Heart left ventricle (tissue), 16 donors: Measurements from ENCODE around the gene SSC5D. TPM values are rescaled to one million over a fixed set of nuclear protein-coding genes. Genes with fewer than 3 reads are reported as not detected.

Experiments used
- ATAC-seq, 4 donors: fragments of 200-7000 bp; cut with Tn5 transposase; one replicate each; pipeline ENCODE4 v1.9.1; 2020 to 2022; ENCODE audit warnings: moderate library complexity in 4 of 4, mild to moderate bottlenecking in 3 of 4, moderate number of reproducible peaks in 1 of 4
- DNase-seq, 5 donors: peaks; one replicate each; pipeline ENCODE4 v3.0.0-alpha.2; 2020
- H3K27ac ChIP-seq, 12 donors: fragments of 200-600 bp; sonication (generic) in 4 of 12; one replicate each; pipeline versions ENCODE4 v1.5.0 to v1.8.0; 2016 to 2022; ENCODE audit warnings: mild to moderate bottlenecking in 2 of 12
- H3K27me3 ChIP-seq, 9 donors: fragments of 200-600 bp; sonication (generic) in 2 of 9; one replicate each; pipeline versions ENCODE4 v1.5.1 to v1.8.0; 2016 to 2022; ENCODE audit warnings: mild to moderate bottlenecking in 3 of 9
- H3K36me3 ChIP-seq, 9 donors: fragments of 200-600 bp; sonication (generic) in 2 of 9; one replicate each; pipeline versions ENCODE4 v1.5.0 to v1.8.0; 2018 to 2022; ENCODE audit warnings: mild to moderate bottlenecking in 2 of 9
- H3K4me1 ChIP-seq, 12 donors: fragments of 200-600 bp; sonication (generic) in 4 of 12; one replicate each; pipeline versions ENCODE4 v1.5.0 to v1.8.0; 2016 to 2022; ENCODE audit warnings: mild to moderate bottlenecking in 3 of 12
- H3K4me3 ChIP-seq, 12 donors: fragments of 200-600 bp; sonication (generic) in 4 of 12; one replicate each; pipeline versions ENCODE4 v1.5.0 to v1.8.0; 2017 to 2022; ENCODE audit warnings: mild to moderate bottlenecking in 9 of 12, moderate library complexity in 4 of 12
- H3K9me3 ChIP-seq, 12 donors: fragments of 200-600 bp; sonication (generic) in 4 of 12; one replicate each; pipeline versions ENCODE4 v1.5.0 to v1.8.0; 2016 to 2022; ENCODE audit warnings: mild to moderate bottlenecking in 1 of 12
- CTCF ChIP-seq, 12 donors: fragments of 200-600 bp; sonication (generic) in 4 of 12; IDR thresholded peaks; one replicate each; pipeline versions ENCODE4 v1.5.0 to v1.8.0; 2018 to 2022; ENCODE audit warnings: antibody characterized with exemption in 12 of 12, mild to moderate bottlenecking in 5 of 12
- POLR2A ChIP-seq, 2 donors: fragments of 450-650 bp; IDR thresholded peaks; one replicate each; pipeline ENCODE4 v1.6.1; 2017; ENCODE audit warnings: antibody characterized with exemption in 2 of 2, mild to moderate bottlenecking in 2 of 2, moderate library complexity in 2 of 2
- WGBS, 4 donors: extraction: QIAGEN DNeasy Blood & Tissue Kit in 2 of 4; methylation state at CpG; one replicate each; pipeline versions ENCODE4 v1.1.5 to v1.1.7; 2013 to 2018; 5-methylcytosine and 5-hydroxymethylcytosine counted together
- intact Hi-C, 10 donors: fragments of 100-400 bp; cut with DNase I; formaldehyde crosslinking; loops; one replicate each; pipeline versions ENCODE4 v1.11.1 to v1.14.2; 2022
- polyA plus RNA-seq, 2 donors: library from polyadenylated mRNA; stranded (reverse); fragments of 200-250 nt; gene quantifications; one replicate each; pipeline ENCODE4 v1.2.3, GENCODE V29; 2013
- total RNA-seq, 9 donors: library from RNA; depleted of rRNA in 2 of 9; stranded (reverse); fragments of >200 nt in 2 of 9; fragmentation: NEBNext Ultra II Directional in 3 of 9; extraction: Animal tissue kit (Norgen Biotek cat#: 25700) in 3 of 9; gene quantifications; one replicate each; pipeline versions ENCODE4 v1.1.0 to v1.2.4, GENCODE V29; 2016 to 2023
- donor health status: ischemic (EF 13 %, LVEDD 7.1; RV severe dilation, severe dysfunction).
- donor health status: healthy with polysubstance abuse.
- donor health status: DM: no; HTN: yes; CAD: no.
- donor health status: DM: no; HTN: no; CAD: no.
- donor health status: ischemic (EF 25% LVEDD 6.9; RV normal size, moderate dysfunction).
- donor health status: ischemic (EF 25% LVEDD 5.7; RV mildly dilated, moderate dysfunction).
- donor health status: healthy.
- donor health status: DM: yes; HTN: yes; CAD: no.
- donor health status: ischemic (EF 35%, LVEDD 5.7; RV mildly dilated, moderate dysfunction).
- donor health status: nonischemic (EF 11% LVEDD 7.7; RV severe dilation, severe dysfunction).
- donor health status: DM: yes; HTN: yes; CAD: no.
- donor health status: PGD.
- donor health status: ischemic (EF 29% LVEDD 5.4; RV normal size, mild dysfunction).
- donor health status: nonischemic (EF 23%, LVEDD 6.1; RV moderate dilation, normal function).

SSC5D gene
- total and polyA plus RNA-seq, 11 donors, result 0.91 to 6.2 (median 3.1) TPM

- Histone ChIP-seq H3K4me1 (peaks cover 0 to 24% (median 9%) of the 10 kb centered on the region in 12 donors), H3K9me3 (no peaks in the 10 kb centered on the region), H3K27ac (peak overlapping the region; percentile 28 to 97 (median 69)), H3K36me3 (no peaks in the 10 kb centered on the region), H3K27me3 (no peaks in the 10 kb centered on the region), H3K4me3 (peak overlapping the region; percentile 28 to 94 (median 81))
- intact Hi-C loops, result loop anchor here in 3 of 10 donors (1.0 to 5.0 kb wide), 4 partner anchors 51 to 203 kb away; partner anchors contain the start of gene PPP6R1 (in 1 of the 3)
- WGBS, 4 donors, result 10 to 21% (median 12%) methylated on average over 17 to 27 of the region's 27 CpGs
- ATAC-seq, result no peak
- DNase-seq, result no peak
- TF ChIP-seq POLR2A (IDR thresholded peaks at IDR 0.05), result peak in 1 of 2 donors; percentile 78
- TF ChIP-seq CTCF (IDR thresholded peaks at IDR 0.05), result no peak
Measured at GRCh38 chr19:55461974-55462626, 26.1 kb upstream of the SSC5D start.

- 79 to 86% (median 84%) methylated on average over 11 of the region's 11 CpGs for WGBS, 4 donors
- TF ChIP-seq CTCF (IDR thresholded peaks at IDR 0.05) (no peak), POLR2A (IDR thresholded peaks at IDR 0.05) (no peak)
- intact Hi-C loops, result loop anchor here in 2 of 10 donors (5.0 kb wide), 2 partner anchors 165 to 170 kb away; no protein-coding TSS in a partner anchor
- Histone ChIP-seq H3K27ac (no peak overlapping the region), H3K36me3 (no peaks in the 10 kb centered on the region), H3K4me1 (peaks cover 0 to 24% (median 12%) of the 10 kb centered on the region in 12 donors), H3K9me3 (no peaks in the 10 kb centered on the region), H3K4me3 (peak overlapping the region in 2 of 12 donors; percentile 87 to 91), H3K27me3 (no peaks in the 10 kb centered on the region)
- ATAC-seq (no peak), DNase-seq (peak in 1 of 5 donors; percentile 27)
Measured at GRCh38 chr19:55462722-55463121, 25.5 kb upstream of the SSC5D start.

- intact Hi-C loops, result loop anchor here in 2 of 10 donors (5.0 kb wide), 2 partner anchors 164 to 169 kb away; no protein-coding TSS in a partner anchor
- peaks cover 0 to 27% (median 14%) of the 10 kb centered on the region in 12 donors for H3K4me1 ChIP-seq
- no peaks in the 10 kb centered on the region for H3K36me3 ChIP-seq
- H3K9me3 ChIP-seq, result no peaks in the 10 kb centered on the region
- no peak for TF ChIP-seq POLR2A (IDR thresholded peaks at IDR 0.05)
- TF ChIP-seq CTCF (IDR thresholded peaks at IDR 0.05), result no peak
- DNase-seq (no peak), ATAC-seq (no peak)
- no peak overlapping the region for H3K4me3 ChIP-seq
- no peaks in the 10 kb centered on the region for H3K27me3 ChIP-seq
- WGBS, 4 donors, result 75 to 84% (median 79%) methylated on average over 8 to 15 of the region's 15 CpGs
- no peak overlapping the region for H3K27ac ChIP-seq
Measured at GRCh38 chr19:55463583-55464031, 24.6 kb upstream of the SSC5D start.

GRCh38 chr19:55464039-55464661 lies 24.1 kb upstream of the SSC5D start:
- Histone ChIP-seq H3K4me3 (no peak overlapping the region), H3K36me3 (no peaks in the 10 kb centered on the region), H3K9me3 (no peaks in the 10 kb centered on the region), H3K27me3 (no peaks in the 10 kb centered on the region), H3K4me1 (peaks cover 0 to 27% (median 14%) of the 10 kb centered on the region in 12 donors), H3K27ac (no peak overlapping the region)
- no peak for TF ChIP-seq POLR2A (IDR thresholded peaks at IDR 0.05)
- TF ChIP-seq CTCF (IDR thresholded peaks at IDR 0.05), result no peak
- 71 to 78% (median 75%) methylated on average over 14 to 23 of the region's 23 CpGs for WGBS, 4 donors
- DNase-seq (peak in 1 of 5 donors; percentile 22), ATAC-seq (no peak)
- intact Hi-C loops, result loop anchor here in 2 of 10 donors (5.0 kb wide), 2 partner anchors 163 to 168 kb away; no protein-coding TSS in a partner anchor
